ENCODE results near the gene NMNAT2.

- no peak for TF ChIP-seq CTCF (conservative IDR thresholded peaks at IDR 0.05; ENCODE audit: low read depth in 2 of 2)
- no peak for TF ChIP-seq EZH2phosphoT487 (IDR thresholded peaks at IDR 0.05; ENCODE audit: unreplicated experiment)
- TF ChIP-seq CREB1 (CRISPR knock-in tag; IDR thresholded peaks at IDR 0.05; ENCODE audit: low read depth): no peak
- no peak for TF ChIP-seq EZH2 (IDR thresholded peaks at IDR 0.05; ENCODE audit: low read depth, unreplicated experiment)
Observed at GRCh38 chr1:183242556-183242955, 175.6 kb downstream of the NMNAT2 start.
